Measurements from ENCODE around the gene DST.

The DST gene

GRCh38 chr6:56474532-56474931, 168.2 kb downstream of the DST start:
- H3K4me1 ChIP-seq (ENCODE audit: control extremely low read depth in 1 of 4, control insufficient read depth in 4 of 4, insufficient read depth in 4 of 4, low read length in 3 of 4): no peaks in the 10 kb centered on the region
- no peak overlapping the region for H3K4me3 ChIP-seq (ENCODE audit: control insufficient read depth in 1 of 7, extremely low read depth in 1 of 7, insufficient read depth in 4 of 7, low read depth in 2 of 7, low read length in 6 of 7)
- H3K27ac ChIP-seq (ENCODE audit: insufficient read depth in 1 of 2, low read depth in 1 of 2, low read length in 2 of 2, poor library complexity in 1 of 2, severe bottlenecking in 2 of 2): no peak overlapping the region
- peaks cover 3 to 48% (median 26%) of the 10 kb centered on the region in 4 experiments for H3K36me3 ChIP-seq (ENCODE audit: control insufficient read depth in 4 of 4, insufficient read depth in 4 of 4, low read length in 3 of 4)
- no peaks in the 10 kb centered on the region for H3K27me3 ChIP-seq (replicated peaks in 2 of 5; ENCODE audit: control insufficient read depth in 4 of 5, insufficient read depth in 5 of 5, low read length in 4 of 5)
- no peak for DNase-seq
- CTCF ChIA-PET: no interaction called here
- H3K9me3 ChIP-seq (ENCODE audit: control extremely low read depth in 1 of 5, control insufficient read depth in 4 of 5, insufficient read depth in 2 of 5, low read depth in 1 of 5, low read length in 4 of 5): peaks cover 0 to 1% (median 0%) of the 10 kb centered on the region in 5 experiments
- POLR2A ChIA-PET: no interaction called here
- WGBS (ENCODE audit: insufficient coverage): no CpG with 5 or more reads among the region's 1 CpG

GRCh38 chr6:56463443-56463842, 179.2 kb downstream of the DST start:
- ChIA-PET CTCF (no interaction called here), POLR2A (interaction anchor here (0.6 kb wide), 1 partner anchor 104 kb away, joined by 4 read pairs; no protein-coding TSS in a partner anchor)
- peaks cover 4 to 47% (median 23%) of the 10 kb centered on the region in 4 experiments for H3K36me3 ChIP-seq (ENCODE audit: control insufficient read depth in 4 of 4, insufficient read depth in 4 of 4, low read length in 3 of 4)
- no peak overlapping the region for H3K4me3 ChIP-seq (ENCODE audit: control insufficient read depth in 1 of 7, extremely low read depth in 1 of 7, insufficient read depth in 4 of 7, low read depth in 2 of 7, low read length in 6 of 7)
- H3K27ac ChIP-seq (ENCODE audit: insufficient read depth in 1 of 2, low read depth in 1 of 2, low read length in 2 of 2, poor library complexity in 1 of 2, severe bottlenecking in 2 of 2): no peak overlapping the region
- 97% methylated on average over 5 of the region's 13 CpGs for WGBS (ENCODE audit: insufficient coverage)
- DNase-seq: no peak
- no peaks in the 10 kb centered on the region for H3K4me1 ChIP-seq (ENCODE audit: control extremely low read depth in 1 of 4, control insufficient read depth in 4 of 4, insufficient read depth in 4 of 4, low read length in 3 of 4)
- H3K9me3 ChIP-seq (ENCODE audit: control extremely low read depth in 1 of 5, control insufficient read depth in 4 of 5, insufficient read depth in 2 of 5, low read depth in 1 of 5, low read length in 4 of 5): no peaks in the 10 kb centered on the region
- H3K27me3 ChIP-seq (replicated peaks in 2 of 5; ENCODE audit: control insufficient read depth in 4 of 5, insufficient read depth in 5 of 5, low read length in 4 of 5): no peaks in the 10 kb centered on the region

- 96% methylated on average over 9 of the region's 13 CpGs for WGBS (ENCODE audit: insufficient coverage)
- DNase-seq: no peak
- Histone ChIP-seq H3K4me1 (ENCODE audit: control extremely low read depth in 1 of 4, control insufficient read depth in 4 of 4, insufficient read depth in 4 of 4, low read length in 3 of 4) (no peaks in the 10 kb centered on the region), H3K36me3 (ENCODE audit: control insufficient read depth in 4 of 4, insufficient read depth in 4 of 4, low read length in 3 of 4) (peaks cover 8 to 45% (median 20%) of the 10 kb centered on the region in 4 experiments), H3K4me3 (ENCODE audit: control insufficient read depth in 1 of 7, extremely low read depth in 1 of 7, insufficient read depth in 4 of 7, low read depth in 2 of 7, low read length in 6 of 7) (no peak overlapping the region), H3K9me3 (ENCODE audit: control extremely low read depth in 1 of 5, control insufficient read depth in 4 of 5, insufficient read depth in 2 of 5, low read depth in 1 of 5, low read length in 4 of 5) (no peaks in the 10 kb centered on the region), H3K27ac (ENCODE audit: insufficient read depth in 1 of 2, low read depth in 1 of 2, low read length in 2 of 2, poor library complexity in 1 of 2, severe bottlenecking in 2 of 2) (no peak overlapping the region), H3K27me3 (replicated peaks in 2 of 5; ENCODE audit: control insufficient read depth in 4 of 5, insufficient read depth in 5 of 5, low read length in 4 of 5) (no peaks in the 10 kb centered on the region)
- ChIA-PET POLR2A (no interaction called here), CTCF (no interaction called here)
These were observed 183.5 kb downstream of the DST start for GRCh38 chr6:56459030-56459805.

- ChIA-PET POLR2A (no interaction called here), CTCF (no interaction called here)
- Histone ChIP-seq H3K4me3 (ENCODE audit: control insufficient read depth in 1 of 7, extremely low read depth in 1 of 7, insufficient read depth in 4 of 7, low read depth in 2 of 7, low read length in 6 of 7) (no peak overlapping the region), H3K4me1 (ENCODE audit: control extremely low read depth in 1 of 4, control insufficient read depth in 4 of 4, insufficient read depth in 4 of 4, low read length in 3 of 4) (no peaks in the 10 kb centered on the region), H3K36me3 (ENCODE audit: control insufficient read depth in 4 of 4, insufficient read depth in 4 of 4, low read length in 3 of 4) (peaks cover 8 to 40% (median 16%) of the 10 kb centered on the region in 4 experiments), H3K27me3 (replicated peaks in 2 of 5; ENCODE audit: control insufficient read depth in 4 of 5, insufficient read depth in 5 of 5, low read length in 4 of 5) (no peaks in the 10 kb centered on the region), H3K27ac (ENCODE audit: insufficient read depth in 1 of 2, low read depth in 1 of 2, low read length in 2 of 2, poor library complexity in 1 of 2, severe bottlenecking in 2 of 2) (no peak overlapping the region), H3K9me3 (ENCODE audit: control extremely low read depth in 1 of 5, control insufficient read depth in 4 of 5, insufficient read depth in 2 of 5, low read depth in 1 of 5, low read length in 4 of 5) (no peaks in the 10 kb centered on the region)
- no peak for DNase-seq
- WGBS (ENCODE audit: insufficient coverage): 100% methylated on average over 1 of the region's 5 CpGs
These were observed 184.3 kb downstream of the DST start for GRCh38 chr6:56458324-56458884.

GRCh38 chr6:56456785-56457184, 185.9 kb downstream of the DST start:
- ChIA-PET POLR2A (no interaction called here), CTCF (no interaction called here)
- no peak overlapping the region for H3K4me3 ChIP-seq (ENCODE audit: control insufficient read depth in 1 of 7, extremely low read depth in 1 of 7, insufficient read depth in 4 of 7, low read depth in 2 of 7, low read length in 6 of 7)
- DNase-seq: no peak
- no peak overlapping the region for H3K27ac ChIP-seq (ENCODE audit: insufficient read depth in 1 of 2, low read depth in 1 of 2, low read length in 2 of 2, poor library complexity in 1 of 2, severe bottlenecking in 2 of 2)
- H3K27me3 ChIP-seq (replicated peaks in 2 of 5; ENCODE audit: control insufficient read depth in 4 of 5, insufficient read depth in 5 of 5, low read length in 4 of 5): no peaks in the 10 kb centered on the region
- peaks cover 8 to 28% (median 11%) of the 10 kb centered on the region in 4 experiments for H3K36me3 ChIP-seq (ENCODE audit: control insufficient read depth in 4 of 4, insufficient read depth in 4 of 4, low read length in 3 of 4)
- no peaks in the 10 kb centered on the region for H3K9me3 ChIP-seq (ENCODE audit: control extremely low read depth in 1 of 5, control insufficient read depth in 4 of 5, insufficient read depth in 2 of 5, low read depth in 1 of 5, low read length in 4 of 5)
- no CpG with 5 or more reads among the region's 2 CpGs for WGBS (ENCODE audit: insufficient coverage)
- no peaks in the 10 kb centered on the region for H3K4me1 ChIP-seq (ENCODE audit: control extremely low read depth in 1 of 4, control insufficient read depth in 4 of 4, insufficient read depth in 4 of 4, low read length in 3 of 4)

- no peak overlapping the region for H3K4me3 ChIP-seq (ENCODE audit: control insufficient read depth in 1 of 7, extremely low read depth in 1 of 7, insufficient read depth in 4 of 7, low read depth in 2 of 7, low read length in 6 of 7)
- no peaks in the 10 kb centered on the region for H3K27me3 ChIP-seq (replicated peaks in 2 of 5; ENCODE audit: control insufficient read depth in 4 of 5, insufficient read depth in 5 of 5, low read length in 4 of 5)
- H3K4me1 ChIP-seq (ENCODE audit: control extremely low read depth in 1 of 4, control insufficient read depth in 4 of 4, insufficient read depth in 4 of 4, low read length in 3 of 4): peaks cover 0 to 2% (median 0%) of the 10 kb centered on the region in 4 experiments
- no peak for DNase-seq
- H3K36me3 ChIP-seq (ENCODE audit: control insufficient read depth in 4 of 4, insufficient read depth in 4 of 4, low read length in 3 of 4): no peaks in the 10 kb centered on the region
- no peaks in the 10 kb centered on the region for H3K9me3 ChIP-seq (ENCODE audit: control extremely low read depth in 1 of 5, control insufficient read depth in 4 of 5, insufficient read depth in 2 of 5, low read depth in 1 of 5, low read length in 4 of 5)
- POLR2A ChIA-PET: no interaction called here
- CTCF ChIA-PET: no interaction called here
- WGBS (ENCODE audit: insufficient coverage): 93% methylated on average over 2 of the region's 2 CpGs
- H3K27ac ChIP-seq (ENCODE audit: insufficient read depth in 1 of 2, low read depth in 1 of 2, low read length in 2 of 2, poor library complexity in 1 of 2, severe bottlenecking in 2 of 2): no peak overlapping the region
These were observed 191.6 kb downstream of the DST start for GRCh38 chr6:56450882-56451739.

- Histone ChIP-seq H3K27ac (ENCODE audit: insufficient read depth in 1 of 2, low read depth in 1 of 2, low read length in 2 of 2, poor library complexity in 1 of 2, severe bottlenecking in 2 of 2) (no peak overlapping the region), H3K36me3 (ENCODE audit: control insufficient read depth in 4 of 4, insufficient read depth in 4 of 4, low read length in 3 of 4) (no peaks in the 10 kb centered on the region), H3K4me3 (ENCODE audit: control insufficient read depth in 1 of 7, extremely low read depth in 1 of 7, insufficient read depth in 4 of 7, low read depth in 2 of 7, low read length in 6 of 7) (no peak overlapping the region), H3K27me3 (replicated peaks in 2 of 5; ENCODE audit: control insufficient read depth in 4 of 5, insufficient read depth in 5 of 5, low read length in 4 of 5) (no peaks in the 10 kb centered on the region), H3K4me1 (ENCODE audit: control extremely low read depth in 1 of 4, control insufficient read depth in 4 of 4, insufficient read depth in 4 of 4, low read length in 3 of 4) (peaks cover 0 to 2% (median 0%) of the 10 kb centered on the region in 4 experiments), H3K9me3 (ENCODE audit: control extremely low read depth in 1 of 5, control insufficient read depth in 4 of 5, insufficient read depth in 2 of 5, low read depth in 1 of 5, low read length in 4 of 5) (no peaks in the 10 kb centered on the region)
- ChIA-PET POLR2A (no interaction called here), CTCF (no interaction called here)
- WGBS (ENCODE audit: insufficient coverage): 89% methylated on average over 3 of the region's 3 CpGs
- DNase-seq: no peak
These were observed 192.3 kb downstream of the DST start for GRCh38 chr6:56450376-56450775.

All from common myeloid progenitor, CD34-positive (primary cell).